Mucosa of descending colon (tissue), 3 donors: ENCODE results near the gene OR8G1. TPM values are rescaled to one million over a fixed set of nuclear protein-coding genes. Genes with fewer than 3 reads are reported as not detected.

Experiments
- ATAC-seq: fragments of 200-7000 bp; cut with Tn5 transposase; one replicate; pipeline ENCODE4 v1.9.1; 2020; ENCODE audit warnings: mild to moderate bottlenecking, moderate library complexity
- DNase-seq, 3 donors: peaks; one replicate each; pipeline ENCODE4 v3.0.0-alpha.2; 2020
- H3K36me3 ChIP-seq: fragments of 200-600 bp; one replicate; pipeline ENCODE4 v1.8.0; 2021; ENCODE audit warnings: low read depth, mild to moderate bottlenecking
- H3K4me1 ChIP-seq: fragments of 200-600 bp; one replicate; pipeline ENCODE4 v1.8.0; 2021; ENCODE audit warnings: low read depth, mild to moderate bottlenecking
- H3K4me3 ChIP-seq: fragments of 200-600 bp; one replicate; pipeline ENCODE4 v1.8.0; 2021; ENCODE audit warnings: mild to moderate bottlenecking
- H3K9me3 ChIP-seq: fragments of 200-600 bp; one replicate; pipeline ENCODE4 v1.8.0; 2021; ENCODE audit warnings: mild to moderate bottlenecking
- CTCF ChIP-seq: fragments of 200-600 bp; IDR thresholded peaks from one replicate; pipeline ENCODE4 v1.8.0; 2022; ENCODE audit warnings: antibody characterized with exemption, mild to moderate bottlenecking
- intact Hi-C, 2 donors: fragments of 100-400 bp; cut with DNase I in 1 of 2; cut with micrococcal nuclease in 1 of 2; formaldehyde crosslinking; loops; one replicate each; pipeline versions ENCODE4 v1.11.0 to v1.11.1; 2022; cut with DNase I, micrococcal nuclease
- long read RNA-seq, 2 donors: library from polyadenylated mRNA; unstranded; transcript quantifications; one replicate each; pipeline ENCODE4 v2.0.0, GENCODE V29; 2019 to 2021
- total RNA-seq, 3 donors: library from RNA; stranded (reverse); fragmentation: NEBNext Ultra II Directional in 2 of 3; extraction: Animal tissue kit (Norgen Biotek cat#: 25700) in 2 of 3; gene quantifications; one replicate each; pipeline versions ENCODE4 v1.2.1 to v1.2.4, GENCODE V29; 2021 to 2023
- donor health status: DM: no; HTN: no; CAD: no; lungs with moderate emphysema.
- donor health status: DM: no; HTN: no; CAD: no.
- donor health status: DM: no; HTN: yes; CAD: no.

The OR8G1 gene
- total RNA-seq, result not detected
- long read RNA-seq, donor 1, result 0 reads
- long read RNA-seq, donor 2, result 0 reads

GRCh38 chr11:124240621-124241397 is at the start of gene OR8G1:
Gene OR8G1 (plus strand): TSS chr11:124241095. CDS start chr11:124249676, 8,581 bp downstream.
- Histone ChIP-seq H3K9me3 (no peaks in the 10 kb centered on the region), H3K4me1 (no peaks in the 10 kb centered on the region), H3K4me3 (no peak within 1 kb of the TSS), H3K36me3 (no peaks in the 10 kb centered on the region)
- DNase-seq (no peak), ATAC-seq (no peak)
- no peak for TF ChIP-seq CTCF
- intact Hi-C loops, result no loop called here

GRCh38 chr11:124193221-124194010 is 47.5 kb upstream of the OR8G1 start:
- H3K36me3 ChIP-seq, result no peaks in the 10 kb centered on the region
- no peaks in the 10 kb centered on the region for H3K9me3 ChIP-seq
- no peaks in the 10 kb centered on the region for H3K4me1 ChIP-seq
- TF ChIP-seq CTCF, result no peak
- DNase-seq (no peak), ATAC-seq (no peak)
- no peak overlapping the region for H3K4me3 ChIP-seq
- intact Hi-C loops, result loop anchor here in 1 of 2 donors (5.0 kb wide), 1 partner anchor 121 kb away; no protein-coding TSS in a partner anchor

GRCh38 chr11:124194293-124195188 is 46.4 kb upstream of the OR8G1 start:
- no peak for TF ChIP-seq CTCF
- peak; percentile 45 for ATAC-seq
- intact Hi-C loops, result loop anchor here in 1 of 2 donors (5.0 kb wide), 1 partner anchor 122 kb away; no protein-coding TSS in a partner anchor
- H3K4me3 ChIP-seq, result no peak overlapping the region
- H3K4me1 ChIP-seq, result no peaks in the 10 kb centered on the region
- H3K36me3 ChIP-seq, result no peaks in the 10 kb centered on the region
- DNase-seq, result peak in 2 of 3 donors; percentile 9 to 19
- H3K9me3 ChIP-seq, result no peaks in the 10 kb centered on the region

DNA sequence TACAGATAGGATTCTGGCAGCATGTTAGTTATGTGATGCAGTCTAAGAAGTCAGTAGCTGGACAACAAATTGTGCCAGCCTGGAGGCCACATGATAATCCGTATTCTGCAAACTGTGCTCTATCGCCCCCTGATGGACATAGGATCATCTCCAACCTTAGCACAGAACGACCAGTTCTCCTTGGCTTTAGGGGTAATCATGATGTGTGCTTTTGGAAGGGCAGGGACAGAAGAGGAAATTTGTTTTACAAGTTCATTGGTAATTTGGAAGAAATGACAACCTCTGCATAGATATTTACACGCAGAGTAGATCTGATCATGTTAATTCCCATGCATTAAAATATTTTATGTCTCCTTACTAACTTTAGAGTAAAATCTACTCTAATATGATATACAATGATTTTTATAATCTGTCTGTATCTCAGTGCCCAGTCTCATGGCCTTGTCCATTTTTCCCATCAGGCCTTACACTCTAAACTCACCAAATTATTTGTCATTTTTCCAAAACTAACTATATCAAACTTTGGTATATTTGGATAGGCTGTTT is 45.6 kb upstream of the OR8G1 start:
- Histone ChIP-seq H3K4me3 (no peak overlapping the region), H3K36me3 (no peaks in the 10 kb centered on the region), H3K4me1 (no peaks in the 10 kb centered on the region), H3K9me3 (no peaks in the 10 kb centered on the region)
- intact Hi-C loops, result no loop called here
- peak; percentile 94 for ATAC-seq
- peak; percentile 69 for TF ChIP-seq CTCF
- DNase-seq, result peak in 2 of 3 donors; percentile 20 to 82

- DNase-seq (no peak), ATAC-seq (no peak)
- H3K4me3 ChIP-seq, result no peak overlapping the region
- TF ChIP-seq CTCF, result no peak
- intact Hi-C loops, result no loop called here
- no peaks in the 10 kb centered on the region for H3K36me3 ChIP-seq
- H3K9me3 ChIP-seq, result no peaks in the 10 kb centered on the region
- no peaks in the 10 kb centered on the region for H3K4me1 ChIP-seq
These were observed 42.9 kb upstream of the OR8G1 start for GRCh38 chr11:124197999-124198398.
